Choroid plexus epithelial cell (primary cell): ENCODE data around the gene INTS11.

Experiments used
- DNase-seq: peaks from one replicate; pipeline ENCODE4 v3.0.0-alpha.2; 2010; ENCODE audit warnings: low read depth
- H3K4me3 ChIP-seq: 2 replicates; pipeline ENCODE4 v1.5.1; 2011; ENCODE audit warnings: low read depth, mild to moderate bottlenecking, control low read depth, low read length, moderate library complexity
- CTCF ChIP-seq: conservative IDR thresholded peaks from 2 replicates; pipeline ENCODE4 v1.5.1; 2011; ENCODE audit warnings: low read depth, mild to moderate bottlenecking, control low read depth, inconsistent platforms, low read length, moderate library complexity

The INTS11 gene

GRCh38 chr1:1335792-1336248 lies 11.4 kb upstream of the INTS11 start:
- no peak overlapping the region for H3K4me3 ChIP-seq
- no peak for DNase-seq
- no peak for TF ChIP-seq CTCF

GRCh38 chr1:1335283-1335682 lies 10.8 kb upstream of the INTS11 start:
- TF ChIP-seq CTCF = no peak
- no peak for DNase-seq
- no peak overlapping the region for H3K4me3 ChIP-seq

- no peak for TF ChIP-seq CTCF
- H3K4me3 ChIP-seq = no peak overlapping the region
- DNase-seq = no peak
These were observed 10.4 kb upstream of the INTS11 start for GRCh38 chr1:1334835-1335234.

- TF ChIP-seq CTCF = no peak
- no peak for DNase-seq
- no peak overlapping the region for H3K4me3 ChIP-seq
These were observed 9.2 kb upstream of the INTS11 start for GRCh38 chr1:1333551-1334241.

GRCh38 chr1:1332774-1333480 lies 8.5 kb upstream of the INTS11 start:
- TF ChIP-seq CTCF = no peak
- H3K4me3 ChIP-seq = no peak overlapping the region
- DNase-seq = no peak

- no peak overlapping the region for H3K4me3 ChIP-seq
- no peak for TF ChIP-seq CTCF
- DNase-seq = no peak
These were observed 7.7 kb upstream of the INTS11 start for GRCh38 chr1:1332031-1332755.
